ENCODE measurements around the gene ZNF672. TPM values are rescaled to one million over a fixed set of nuclear protein-coding genes. Genes with fewer than 3 reads are reported as not detected.

ZNF672 gene
- polyA plus RNA-seq, 2 donors = 11.6 to 15.8 TPM

GRCh38 chr1:248891758-248892157, 53.7 kb downstream of the ZNF672 start:
- Histone ChIP-seq H3K4me3 (ENCODE audit: low read depth in 1 of 2, low read length in 2 of 2) (no peak overlapping the region), H3K27ac (ENCODE audit: low read depth in 2 of 2, low read length in 1 of 2) (no peak overlapping the region), H3K27me3 (ENCODE audit: control insufficient read depth in 1 of 2, insufficient read depth in 2 of 2, low read length in 2 of 2) (no peaks in the 10 kb centered on the region), H3K9me3 (ENCODE audit: control insufficient read depth in 2 of 2, insufficient read depth in 1 of 2, low read depth in 1 of 2, low read length in 1 of 2) (no peaks in the 10 kb centered on the region), H3K36me3 (ENCODE audit: control insufficient read depth in 2 of 2, insufficient read depth in 2 of 2, low read length in 1 of 2) (no peaks in the 10 kb centered on the region), H3K4me1 (ENCODE audit: control insufficient read depth in 2 of 2, insufficient read depth in 2 of 2, low read length in 1 of 2) (no peaks in the 10 kb centered on the region)
- WGBS, 2 donors = 85% methylated on average over 2 of the region's 2 CpGs

- no peak overlapping the region for H3K27ac ChIP-seq (ENCODE audit: low read depth in 2 of 2, low read length in 1 of 2)
- H3K36me3 ChIP-seq (ENCODE audit: control insufficient read depth in 2 of 2, insufficient read depth in 2 of 2, low read length in 1 of 2) = no peaks in the 10 kb centered on the region
- H3K4me3 ChIP-seq (ENCODE audit: low read depth in 1 of 2, low read length in 2 of 2) = no peak overlapping the region
- no peaks in the 10 kb centered on the region for H3K4me1 ChIP-seq (ENCODE audit: control insufficient read depth in 2 of 2, insufficient read depth in 2 of 2, low read length in 1 of 2)
- no peaks in the 10 kb centered on the region for H3K27me3 ChIP-seq (ENCODE audit: control insufficient read depth in 1 of 2, insufficient read depth in 2 of 2, low read length in 2 of 2)
- WGBS, 2 donors = 58 to 79% methylated on average over 1 of the region's 1 CpG
- no peaks in the 10 kb centered on the region for H3K9me3 ChIP-seq (ENCODE audit: control insufficient read depth in 2 of 2, insufficient read depth in 1 of 2, low read depth in 1 of 2, low read length in 1 of 2)
These were observed 54.6 kb downstream of the ZNF672 start for GRCh38 chr1:248892590-248892989.

GRCh38 chr1:248894837-248895236, 56.8 kb downstream of the ZNF672 start:
- Histone ChIP-seq H3K4me3 (ENCODE audit: low read depth in 1 of 2, low read length in 2 of 2) (no peak overlapping the region), H3K27me3 (ENCODE audit: control insufficient read depth in 1 of 2, insufficient read depth in 2 of 2, low read length in 2 of 2) (no peaks in the 10 kb centered on the region), H3K9me3 (ENCODE audit: control insufficient read depth in 2 of 2, insufficient read depth in 1 of 2, low read depth in 1 of 2, low read length in 1 of 2) (no peaks in the 10 kb centered on the region), H3K36me3 (ENCODE audit: control insufficient read depth in 2 of 2, insufficient read depth in 2 of 2, low read length in 1 of 2) (no peaks in the 10 kb centered on the region), H3K27ac (ENCODE audit: low read depth in 2 of 2, low read length in 1 of 2) (no peak overlapping the region), H3K4me1 (ENCODE audit: control insufficient read depth in 2 of 2, insufficient read depth in 2 of 2, low read length in 1 of 2) (no peaks in the 10 kb centered on the region)

- H3K9me3 ChIP-seq (ENCODE audit: control insufficient read depth in 2 of 2, insufficient read depth in 1 of 2, low read depth in 1 of 2, low read length in 1 of 2) = no peaks in the 10 kb centered on the region
- H3K27me3 ChIP-seq (ENCODE audit: control insufficient read depth in 1 of 2, insufficient read depth in 2 of 2, low read length in 2 of 2) = no peaks in the 10 kb centered on the region
- 57 to 64% methylated on average over 9 of the region's 9 CpGs for WGBS, 2 donors
- no peaks in the 10 kb centered on the region for H3K4me1 ChIP-seq (ENCODE audit: control insufficient read depth in 2 of 2, insufficient read depth in 2 of 2, low read length in 1 of 2)
- H3K36me3 ChIP-seq (ENCODE audit: control insufficient read depth in 2 of 2, insufficient read depth in 2 of 2, low read length in 1 of 2) = no peaks in the 10 kb centered on the region
- no peak overlapping the region for H3K4me3 ChIP-seq (ENCODE audit: low read depth in 1 of 2, low read length in 2 of 2)
- no peak overlapping the region for H3K27ac ChIP-seq (ENCODE audit: low read depth in 2 of 2, low read length in 1 of 2)
These were observed 59.7 kb downstream of the ZNF672 start for GRCh38 chr1:248897412-248898337.

Other genes starting within 250 kb of the ZNF672 start
- gene OR2T10, start 240.5 kb upstream of the ZNF672 start, polyA plus RNA-seq = not detected
- not detected for gene OR2T11, start 203.1 kb upstream of the ZNF672 start, polyA plus RNA-seq
- gene OR2T35, start 192.9 kb upstream of the ZNF672 start, polyA plus RNA-seq = not detected
- not detected for gene OR2T27, start 182.7 kb upstream of the ZNF672 start, polyA plus RNA-seq
- not detected for gene OR14I1, start 135.5 kb upstream of the ZNF672 start, polyA plus RNA-seq
- gene LYPD8, start 82.5 kb upstream of the ZNF672 start, polyA plus RNA-seq = not detected
- gene SH3BP5L, start 12.3 kb upstream of the ZNF672 start, polyA plus RNA-seq = 10 to 100 TPM; 18.2 to 34.3 TPM
- gene ZNF692, start 20.9 kb downstream of the ZNF672 start, polyA plus RNA-seq = 100 to 1,000 TPM in 1 of 2 donors, 10 to 100 TPM in 1; 36.3 to 120 TPM
- gene PGBD2, start 68.0 kb downstream of the ZNF672 start, polyA plus RNA-seq = 1 to 10 TPM; 3.8 to 7.2 TPM

Data from esophagus (tissue), 2 donors.